ENCODE results near the gene TENM3. TPM values are rescaled to one million over a fixed set of nuclear protein-coding genes. Genes with fewer than 3 reads are reported as not detected.

TENM3 gene
- polyA plus RNA-seq, 1 experiment = 54.9 TPM

DNA sequence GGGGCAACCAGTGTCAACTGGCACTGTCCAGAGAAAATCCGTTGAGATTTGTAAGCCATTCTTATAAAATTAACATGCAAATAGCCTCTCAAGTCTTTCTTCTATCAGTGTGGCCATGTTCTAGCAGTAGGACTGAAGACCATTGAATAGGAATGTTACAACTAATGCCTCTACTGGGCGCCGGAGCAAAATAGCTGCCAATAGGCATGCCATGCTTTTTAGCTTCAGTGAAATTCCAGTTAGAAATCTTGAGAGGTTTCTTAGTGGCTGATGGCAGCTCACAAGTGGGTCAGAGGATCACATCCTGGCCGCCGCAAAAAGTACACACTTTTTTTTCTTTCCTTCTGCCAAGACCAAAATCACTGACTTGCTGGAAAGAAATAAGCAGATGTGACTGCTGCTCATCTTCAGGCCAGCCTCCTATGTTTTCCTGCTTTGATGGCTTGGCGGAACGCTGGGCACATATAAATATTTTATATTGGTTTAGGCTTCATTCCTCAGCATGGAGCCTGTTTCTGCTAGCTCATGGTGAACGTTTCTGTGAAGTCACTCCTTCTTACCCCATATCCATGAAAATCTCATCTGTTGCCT lies 293.1 kb downstream of the TENM3 start:
- TF ChIP-seq, protein P1, sequence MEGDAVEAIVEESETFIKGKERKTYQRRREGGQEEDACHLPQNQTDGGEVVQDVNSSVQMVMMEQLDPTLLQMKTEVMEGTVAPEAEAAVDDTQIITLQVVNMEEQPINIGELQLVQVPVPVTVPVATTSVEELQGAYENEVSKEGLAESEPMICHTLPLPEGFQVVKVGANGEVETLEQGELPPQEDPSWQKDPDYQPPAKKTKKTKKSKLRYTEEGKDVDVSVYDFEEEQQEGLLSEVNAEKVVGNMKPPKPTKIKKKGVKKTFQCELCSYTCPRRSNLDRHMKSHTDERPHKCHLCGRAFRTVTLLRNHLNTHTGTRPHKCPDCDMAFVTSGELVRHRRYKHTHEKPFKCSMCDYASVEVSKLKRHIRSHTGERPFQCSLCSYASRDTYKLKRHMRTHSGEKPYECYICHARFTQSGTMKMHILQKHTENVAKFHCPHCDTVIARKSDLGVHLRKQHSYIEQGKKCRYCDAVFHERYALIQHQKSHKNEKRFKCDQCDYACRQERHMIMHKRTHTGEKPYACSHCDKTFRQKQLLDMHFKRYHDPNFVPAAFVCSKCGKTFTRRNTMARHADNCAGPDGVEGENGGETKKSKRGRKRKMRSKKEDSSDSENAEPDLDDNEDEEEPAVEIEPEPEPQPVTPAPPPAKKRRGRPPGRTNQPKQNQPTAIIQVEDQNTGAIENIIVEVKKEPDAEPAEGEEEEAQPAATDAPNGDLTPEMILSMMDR (IDR thresholded peaks at IDR 0.05; ENCODE audit: low read depth, low read length) = no peak
- no peaks in the 10 kb centered on the region for H3K9me3 ChIP-seq (ENCODE audit: control insufficient read depth, insufficient read depth, low read length)
- no peak overlapping the region for H3K27ac ChIP-seq (ENCODE audit: low read depth, low read length)
- ChIA-PET POLR2A (no interaction called here), CTCF (interaction anchor here (0.9 kb wide), 1 partner anchor 11 kb away, joined by 5 read pairs; no protein-coding TSS in a partner anchor)
- no peak overlapping the region for H3K4me3 ChIP-seq (ENCODE audit: low read depth, low read length)
- H3K27me3 ChIP-seq (ENCODE audit: control insufficient read depth, insufficient read depth, low read length) = no peaks in the 10 kb centered on the region
- no peak for DNase-seq (ENCODE audit: low read depth, low spot score)

DNA sequence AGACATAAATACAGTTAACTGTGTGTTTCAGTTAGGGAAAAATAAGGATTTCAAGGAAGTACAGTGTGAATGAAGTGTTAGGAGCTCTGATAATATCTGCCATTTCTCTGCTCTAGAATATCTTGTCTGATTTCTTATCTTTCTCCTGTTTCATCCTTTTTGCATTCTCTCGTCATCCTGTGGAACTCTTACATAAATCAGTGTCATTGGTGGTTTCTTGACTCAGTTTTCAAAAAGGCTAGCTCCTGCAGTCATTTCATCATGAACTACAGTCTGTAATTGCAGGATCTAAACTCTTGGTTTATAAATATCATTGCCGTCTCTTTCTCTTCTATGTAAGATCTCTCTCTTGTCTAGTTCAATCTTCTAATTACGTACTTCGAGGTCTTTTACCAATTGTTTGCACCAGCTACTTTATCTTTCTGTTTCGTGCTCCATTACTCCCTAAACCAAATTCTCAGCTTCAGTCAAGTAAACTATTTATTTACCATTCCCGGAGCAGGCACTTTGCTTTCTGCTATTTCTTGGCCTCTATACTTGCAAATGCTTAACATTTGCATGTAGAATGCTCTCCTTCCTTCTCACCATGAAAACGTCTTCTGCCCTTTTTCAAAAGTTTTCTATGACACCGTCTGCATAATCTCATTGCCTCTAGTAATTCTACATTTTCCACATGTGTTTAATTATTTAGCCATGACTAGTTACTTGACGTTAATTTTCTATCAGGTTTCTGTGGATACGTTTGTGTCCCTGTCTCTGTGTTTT lies 294.0 kb downstream of the TENM3 start:
- CTCF ChIA-PET = interaction anchor here (0.9 kb wide), 1 partner anchor 11 kb away, joined by 5 read pairs; no protein-coding TSS in a partner anchor
- no peak for DNase-seq (ENCODE audit: low read depth, low spot score)
- POLR2A ChIA-PET = no interaction called here
- TF ChIP-seq, protein P1 (IDR thresholded peaks at IDR 0.05; ENCODE audit: low read depth, low read length) = no peak
- Histone ChIP-seq H3K27me3 (ENCODE audit: control insufficient read depth, insufficient read depth, low read length) (no peaks in the 10 kb centered on the region), H3K4me3 (ENCODE audit: low read depth, low read length) (no peak overlapping the region), H3K9me3 (ENCODE audit: control insufficient read depth, insufficient read depth, low read length) (no peaks in the 10 kb centered on the region), H3K27ac (ENCODE audit: low read depth, low read length) (no peak overlapping the region)

DNA sequence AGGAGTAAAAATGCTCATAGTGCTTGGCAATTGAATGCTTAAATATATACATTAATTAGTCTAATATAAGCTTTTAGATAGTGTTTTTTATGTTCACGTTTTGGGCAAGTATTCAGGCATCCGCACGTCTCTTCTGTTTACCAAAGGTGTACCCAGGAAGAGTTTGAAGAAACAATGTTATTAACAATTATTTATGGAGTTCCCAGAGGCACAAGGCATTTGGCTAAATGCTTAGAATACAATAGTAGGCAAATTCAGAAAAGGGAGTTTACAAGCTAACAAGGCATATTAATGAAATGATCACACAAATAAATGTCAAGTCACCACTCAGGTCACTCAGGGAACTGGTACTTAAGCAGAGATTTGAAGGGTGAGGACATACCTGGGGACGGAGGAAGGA lies 294.8 kb downstream of the TENM3 start:
- H3K27me3 ChIP-seq (ENCODE audit: control insufficient read depth, insufficient read depth, low read length) = no peaks in the 10 kb centered on the region
- TF ChIP-seq, protein P1 (IDR thresholded peaks at IDR 0.05; ENCODE audit: low read depth, low read length) = no peak
- no peak overlapping the region for H3K27ac ChIP-seq (ENCODE audit: low read depth, low read length)
- no peaks in the 10 kb centered on the region for H3K9me3 ChIP-seq (ENCODE audit: control insufficient read depth, insufficient read depth, low read length)
- no peak overlapping the region for H3K4me3 ChIP-seq (ENCODE audit: low read depth, low read length)
- ChIA-PET CTCF (no interaction called here), POLR2A (no interaction called here)
- DNase-seq (ENCODE audit: low read depth, low spot score) = no peak

DNA sequence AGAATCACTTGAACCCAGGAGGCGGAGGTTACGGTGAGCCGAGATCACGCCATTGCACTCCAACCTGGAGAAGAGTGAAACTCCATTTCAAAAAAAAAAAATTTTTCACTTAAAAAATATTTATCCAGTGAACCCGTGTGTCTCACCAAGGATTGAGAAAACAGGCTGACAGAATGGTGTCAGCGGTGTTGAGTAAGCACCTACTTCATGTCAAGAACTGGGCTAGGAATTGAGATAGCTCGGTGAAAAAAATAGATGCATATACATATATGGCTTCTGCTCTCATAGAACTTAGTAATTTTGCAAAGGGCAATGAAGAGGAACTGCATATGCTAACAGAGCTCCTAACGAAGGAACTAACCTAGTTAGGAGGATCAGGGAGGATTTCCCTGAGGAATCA lies 297.3 kb downstream of the TENM3 start:
- TF ChIP-seq, protein P1 (IDR thresholded peaks at IDR 0.05; ENCODE audit: low read depth, low read length) = no peak
- no peak for DNase-seq (ENCODE audit: low read depth, low spot score)
- POLR2A ChIA-PET = no interaction called here
- CTCF ChIA-PET = interaction anchor here (0.7 kb wide), 1 partner anchor 783 kb away, joined by 3 read pairs; no protein-coding TSS in a partner anchor
- no peaks in the 10 kb centered on the region for H3K27me3 ChIP-seq (ENCODE audit: control insufficient read depth, insufficient read depth, low read length)
- no peaks in the 10 kb centered on the region for H3K9me3 ChIP-seq (ENCODE audit: control insufficient read depth, insufficient read depth, low read length)
- no peak overlapping the region for H3K4me3 ChIP-seq (ENCODE audit: low read depth, low read length)
- H3K27ac ChIP-seq (ENCODE audit: low read depth, low read length) = no peak overlapping the region

DNA sequence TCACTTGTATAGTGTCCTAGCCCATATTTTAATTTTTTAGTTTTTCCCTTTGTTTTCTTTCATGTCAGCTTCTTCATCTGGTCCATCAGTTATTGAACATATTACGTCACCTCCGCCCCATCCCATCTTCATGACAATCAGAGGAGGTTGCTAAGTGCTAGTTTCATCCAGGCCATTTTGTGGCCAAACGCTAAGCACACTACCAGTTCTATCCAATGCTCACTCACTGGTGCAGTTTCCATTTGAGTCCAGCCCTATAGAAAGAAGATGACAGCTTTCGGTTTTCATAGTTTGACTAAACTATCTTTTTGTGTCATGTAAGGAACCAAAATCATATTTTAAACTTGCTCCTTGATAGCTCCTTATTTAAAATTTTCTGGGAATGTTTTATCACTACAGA lies 304.2 kb downstream of the TENM3 start:
- Histone ChIP-seq H3K9me3 (ENCODE audit: control insufficient read depth, insufficient read depth, low read length) (no peaks in the 10 kb centered on the region), H3K4me3 (ENCODE audit: low read depth, low read length) (no peak overlapping the region), H3K27me3 (ENCODE audit: control insufficient read depth, insufficient read depth, low read length) (no peaks in the 10 kb centered on the region), H3K27ac (ENCODE audit: low read depth, low read length) (no peak overlapping the region)
- ChIA-PET POLR2A (no interaction called here), CTCF (interaction anchor here (1.0 to 1.3 kb wide), 2 partner anchors 9 to 10 kb away, joined by 3 to 5 read pairs; no protein-coding TSS in a partner anchor)
- DNase-seq (ENCODE audit: low read depth, low spot score) = no peak
- TF ChIP-seq, protein P1 (IDR thresholded peaks at IDR 0.05; ENCODE audit: low read depth, low read length) = no peak
